Spinal cord (tissue), 10 donors: ENCODE measurements around the gene BCAS3. TPM values are rescaled to one million over a fixed set of nuclear protein-coding genes. Genes with fewer than 3 reads are reported as not detected.
"Not testable (repeated sequence)": the region's sequence is repeated elsewhere in the genome, so short reads cannot be mapped to it uniquely, and the experiment has no call there.

Experiments
- DNase-seq, 6 donors: peaks; one replicate each; pipeline versions ENCODE4 v3.0.0 to v3.0.0-alpha.2; 2013 to 2015; ENCODE audit warnings: low spot score in 6 of 6, low read depth in 4 of 6
- H3K27ac ChIP-seq: one replicate; pipeline ENCODE4 v1.5.1; 2013; ENCODE audit warnings: low read depth, low read length, control low read depth
- H3K27me3 ChIP-seq: one replicate; pipeline ENCODE4 v1.6.1; 2013; ENCODE audit warnings: low read length; ENCODE audit not compliant: control insufficient read depth, insufficient read depth
- H3K36me3 ChIP-seq: one replicate; pipeline ENCODE4 v1.6.1; 2013; ENCODE audit warnings: low read length; ENCODE audit not compliant: control insufficient read depth, insufficient read depth
- H3K4me1 ChIP-seq: one replicate; pipeline ENCODE4 v1.6.1; 2013; ENCODE audit warnings: low read length; ENCODE audit not compliant: control insufficient read depth, insufficient read depth
- H3K4me3 ChIP-seq: one replicate; pipeline ENCODE4 v1.5.1; 2013; ENCODE audit warnings: low read depth, low read length, control low read depth
- H3K9me3 ChIP-seq: one replicate; pipeline ENCODE4 v1.6.1; 2013; ENCODE audit warnings: low read length; ENCODE audit not compliant: control insufficient read depth, insufficient read depth
- WGBS: methylation state at CpG from one replicate; pipeline ENCODE4 v1.1.5; 2013; ENCODE audit warnings: missing lambda C conversion rate; ENCODE audit not compliant: insufficient coverage; 5-methylcytosine and 5-hydroxymethylcytosine counted together
- polyA plus RNA-seq, 2 donors: library from polyadenylated mRNA; unstranded; fragments of 120-200 nt; gene quantifications; one replicate each; pipeline ENCODE4 v1.2.1, GENCODE V29; 2013; ENCODE audit not compliant: insufficient read length in 2 of 2
- total RNA-seq, 2 donors: library from RNA; depleted of rRNA in 1 of 2; stranded (reverse); fragments of 120-200 nt in 1 of 2; fragments of >200 nt in 1 of 2; gene quantifications; one replicate each; pipeline versions ENCODE4 v1.2.3 to v1.2.4, GENCODE V29; 2013 to 2014
- donor health status: healthy.

The BCAS3 gene
- total and polyA plus RNA-seq, 4 donors: 20.5 to 53.4 (median 25.7) TPM

- no peaks in the 10 kb centered on the region for H3K36me3 ChIP-seq
- DNase-seq: no peak
- H3K4me3 ChIP-seq: no peak overlapping the region
- no peak overlapping the region for H3K27ac ChIP-seq
- peaks cover 9% of the 10 kb centered on the region for H3K9me3 ChIP-seq
- no peaks in the 10 kb centered on the region for H3K27me3 ChIP-seq
- no peaks in the 10 kb centered on the region for H3K4me1 ChIP-seq
Observed at GRCh38 chr17:60970741-60971140, 293.1 kb downstream of the BCAS3 start.

- Histone ChIP-seq H3K27me3 (no peaks in the 10 kb centered on the region), H3K4me1 (no peaks in the 10 kb centered on the region), H3K36me3 (no peaks in the 10 kb centered on the region), H3K9me3 (peaks cover 9% of the 10 kb centered on the region), H3K27ac (no peak overlapping the region), H3K4me3 (no peak overlapping the region)
- peak in 3 of 6 donors; percentile 1 to 75 (median 36) for DNase-seq
- 67% methylated on average over 4 of the region's 6 CpGs for WGBS
Observed at GRCh38 chr17:60971515-60972369, 294.1 kb downstream of the BCAS3 start.

DNA sequence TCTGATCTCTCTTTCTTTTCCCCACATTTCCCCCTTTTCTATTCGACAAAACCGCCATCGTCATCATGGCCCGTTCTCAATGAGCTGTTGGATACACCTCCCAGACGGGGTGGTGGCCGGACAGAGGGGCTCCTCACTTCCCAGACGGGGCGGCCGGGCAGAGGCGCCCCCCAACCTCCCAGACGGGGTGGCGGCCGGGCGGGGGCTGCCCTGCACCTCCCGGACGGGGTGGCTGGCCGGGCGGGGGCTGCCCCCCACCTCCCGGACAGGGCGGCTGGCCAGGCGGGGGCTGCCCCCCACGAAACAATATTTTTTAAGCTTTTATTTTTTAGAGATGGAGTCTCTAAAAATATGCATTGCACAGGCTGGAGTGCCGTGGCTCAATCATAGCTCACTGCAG, 299.2 kb downstream of the BCAS3 start:
- H3K4me1 ChIP-seq, H3K36me3 ChIP-seq, H3K9me3 ChIP-seq, DNase-seq, H3K27ac ChIP-seq, H3K27me3 ChIP-seq, H3K4me3 ChIP-seq: not testable (repeated sequence)
- 100% methylated on average over 1 of the region's 23 CpGs for WGBS

DNA sequence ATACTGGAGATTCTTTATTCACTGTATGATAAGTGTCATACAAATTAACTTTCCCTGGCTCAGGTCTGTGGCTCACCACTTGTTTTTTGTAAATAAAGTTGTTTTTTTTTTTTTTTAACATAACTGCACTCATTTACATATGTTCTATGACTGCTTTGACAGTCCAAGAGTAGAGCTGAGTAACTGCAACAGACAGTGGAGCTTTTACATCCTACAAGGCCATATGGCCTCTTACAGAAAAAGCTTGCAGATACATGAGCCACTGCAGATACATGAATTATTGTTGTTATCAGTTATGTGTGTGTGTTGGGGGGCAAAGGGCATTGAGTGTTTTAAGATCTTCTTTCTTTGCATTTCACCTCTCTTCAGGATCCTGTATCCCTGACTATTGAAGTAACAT, 311.7 kb downstream of the BCAS3 start:
- Histone ChIP-seq H3K27me3 (no peaks in the 10 kb centered on the region), H3K9me3 (no peaks in the 10 kb centered on the region), H3K27ac (no peak overlapping the region), H3K4me3 (no peak overlapping the region), H3K4me1 (no peaks in the 10 kb centered on the region), H3K36me3 (no peaks in the 10 kb centered on the region)
- DNase-seq: peak in 1 of 6 donors; percentile 29

- Histone ChIP-seq H3K27ac (no peak overlapping the region), H3K4me1 (no peaks in the 10 kb centered on the region), H3K27me3 (no peaks in the 10 kb centered on the region), H3K36me3 (no peaks in the 10 kb centered on the region), H3K4me3 (no peak overlapping the region), H3K9me3 (no peaks in the 10 kb centered on the region)
- WGBS: 91% methylated on average over 9 of the region's 9 CpGs
- no peak for DNase-seq
Observed at GRCh38 chr17:60989846-60990245, 312.2 kb downstream of the BCAS3 start.

GRCh38 chr17:60993497-60993896, 315.8 kb downstream of the BCAS3 start:
- H3K27ac ChIP-seq: no peak overlapping the region
- H3K27me3 ChIP-seq: no peaks in the 10 kb centered on the region
- no peaks in the 10 kb centered on the region for H3K36me3 ChIP-seq
- no CpG with 5 or more reads among the region's 3 CpGs for WGBS
- H3K4me1 ChIP-seq: no peaks in the 10 kb centered on the region
- DNase-seq: no peak
- H3K9me3 ChIP-seq: no peaks in the 10 kb centered on the region
- no peak overlapping the region for H3K4me3 ChIP-seq

DNA sequence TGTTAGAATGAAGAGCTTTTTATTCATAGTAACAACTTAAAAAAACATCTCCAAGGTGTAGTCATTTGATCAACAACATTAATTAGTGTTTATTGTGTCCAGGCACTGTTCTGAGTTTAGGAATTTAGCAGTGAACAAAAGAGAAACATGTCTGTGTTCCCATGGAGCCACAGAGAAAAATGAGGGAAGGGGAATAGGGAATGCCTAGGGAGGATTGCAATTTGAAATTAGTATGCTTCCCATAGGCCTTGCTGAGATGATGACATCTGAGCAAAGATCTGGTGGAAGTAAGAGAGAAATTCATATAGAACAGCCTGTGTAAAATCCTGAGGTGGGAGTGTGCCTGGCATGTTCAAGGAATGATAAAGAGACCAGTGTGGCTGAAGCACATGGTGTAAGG, 318.0 kb downstream of the BCAS3 start:
- no peaks in the 10 kb centered on the region for H3K36me3 ChIP-seq
- H3K27me3 ChIP-seq: no peaks in the 10 kb centered on the region
- H3K27ac ChIP-seq: no peak overlapping the region
- DNase-seq: no peak
- no peaks in the 10 kb centered on the region for H3K4me1 ChIP-seq
- no peak overlapping the region for H3K4me3 ChIP-seq
- H3K9me3 ChIP-seq: no peaks in the 10 kb centered on the region

- no CpG with 5 or more reads among the region's 2 CpGs for WGBS
- no peaks in the 10 kb centered on the region for H3K9me3 ChIP-seq
- no peaks in the 10 kb centered on the region for H3K4me1 ChIP-seq
- H3K27ac ChIP-seq: no peak overlapping the region
- no peaks in the 10 kb centered on the region for H3K27me3 ChIP-seq
- H3K36me3 ChIP-seq: no peaks in the 10 kb centered on the region
- no peak overlapping the region for H3K4me3 ChIP-seq
- DNase-seq: peak in 1 of 6 donors; percentile 13
Observed at GRCh38 chr17:61000911-61001310, 323.3 kb downstream of the BCAS3 start.

- Histone ChIP-seq H3K4me3 (no peak overlapping the region), H3K36me3 (no peaks in the 10 kb centered on the region), H3K4me1 (no peaks in the 10 kb centered on the region), H3K27me3 (no peaks in the 10 kb centered on the region), H3K9me3 (no peaks in the 10 kb centered on the region), H3K27ac (no peak overlapping the region)
- peak in 2 of 6 donors; percentile 51 to 71 for DNase-seq
- no CpG with 5 or more reads among the region's 1 CpG for WGBS
Observed at GRCh38 chr17:61002316-61002736, 324.7 kb downstream of the BCAS3 start.

DNA sequence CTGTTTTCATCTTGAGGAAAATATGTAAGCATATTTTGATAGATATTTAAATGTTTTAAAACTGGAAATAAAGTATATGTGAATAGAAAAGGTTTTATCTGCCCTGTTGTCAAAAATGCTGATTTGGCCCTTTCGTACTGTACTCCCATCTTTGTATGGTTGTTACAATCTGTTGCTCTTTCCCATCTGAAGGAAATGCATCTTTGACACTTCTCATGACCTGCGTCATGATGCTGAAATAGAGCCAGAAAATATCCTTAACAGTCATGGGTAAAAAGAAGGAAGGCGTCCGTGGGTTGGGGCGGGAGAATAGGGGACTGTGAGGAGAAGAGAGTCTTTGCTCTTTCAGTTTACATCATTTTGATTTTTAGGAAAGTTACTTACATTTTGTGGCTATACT, 327.7 kb downstream of the BCAS3 start:
- Histone ChIP-seq H3K4me1 (no peaks in the 10 kb centered on the region), H3K27me3 (no peaks in the 10 kb centered on the region), H3K36me3 (no peaks in the 10 kb centered on the region), H3K9me3 (no peaks in the 10 kb centered on the region), H3K27ac (no peak overlapping the region), H3K4me3 (no peak overlapping the region)
- peak in 1 of 6 donors; percentile 4 for DNase-seq
- no CpG with 5 or more reads among the region's 5 CpGs for WGBS
